OCI-LY7 (cell line): ENCODE data around the gene PSMB9. TPM values are rescaled to one million over a fixed set of nuclear protein-coding genes. Genes with fewer than 3 reads are reported as not detected.

Source experiments
- BruUV-seq: library from RNA; stranded (reverse); fragments of 400-500 nt; replicated peaks from 2 replicates; lab custom pipeline; 2021; lab: Mats Ljungman, UMichigan
- CTCF ChIA-PET: fragments of 300-600 bp; sonication (Branson Sonifier 250); formaldehyde crosslinking; loops from one replicate; lab custom pipeline; 2022; ENCODE audit warnings: antibody characterized with exemption; ENCODE audit not compliant: unreplicated experiment; lab: Charles Lee
- POLR2A ChIA-PET: fragments of 300-600 bp; sonication (Branson Sonifier 250); formaldehyde crosslinking; loops from one replicate; lab custom pipeline; 2022; ENCODE audit warnings: antibody characterized with exemption; lab: Charles Lee
- DNase-seq: peaks from one replicate; pipeline ENCODE4 v3.0.0-alpha.2; 2015; ENCODE audit warnings: low spot score
- H2AFZ ChIP-seq: fragments of 200-600 bp; sonication (generic), shearing (Covaris generic); 2 replicates; pipeline ENCODE4 v1.6.1; 2014; ENCODE audit warnings: mild to moderate bottlenecking, antibody characterized with exemption, low read length, moderate library complexity
- H3K27ac ChIP-seq: fragments of 200-600 bp; sonication (generic); 2 replicates; pipeline ENCODE4 v1.5.1; 2014; ENCODE audit warnings: mixed run types, low read depth, mild to moderate bottlenecking, moderate library complexity, low read length, inconsistent platforms; ENCODE audit not compliant: poor library complexity, severe bottlenecking
- H3K36me3 ChIP-seq: fragments of 200-600 bp; sonication (generic); 2 replicates; pipeline ENCODE4 v1.6.1; 2014; ENCODE audit warnings: mild to moderate bottlenecking, antibody characterized with exemption, low read length, moderate library complexity, mixed read lengths; ENCODE audit not compliant: insufficient read depth
- H3K4me1 ChIP-seq: fragments of 200-600 bp; sonication (generic); 2 replicates; pipeline ENCODE4 v1.5.1; 2014; ENCODE audit warnings: mild to moderate bottlenecking, low read length; ENCODE audit not compliant: insufficient read depth, poor library complexity, severe bottlenecking
- H3K4me2 ChIP-seq: fragments of 200-600 bp; sonication (generic); 2 replicates; pipeline ENCODE4 v1.6.1; 2014; ENCODE audit warnings: mild to moderate bottlenecking, low read length
- H3K4me3 ChIP-seq: fragments of 200-600 bp; sonication (generic); 2 replicates; pipeline ENCODE4 v1.5.1; 2014; ENCODE audit warnings: mild to moderate bottlenecking, low read depth, low read length; ENCODE audit not compliant: poor library complexity, severe bottlenecking
- H3K79me2 ChIP-seq: fragments of 200-600 bp; sonication (generic); 2 replicates; pipeline ENCODE4 v1.6.1; 2016; ENCODE audit warnings: low read depth, mild to moderate bottlenecking, low read length, moderate library complexity, mixed read lengths; ENCODE audit not compliant: insufficient read depth
- H3K9me2 ChIP-seq: fragments of 200-600 bp; sonication (generic); 2 replicates; pipeline ENCODE4 v1.6.1; 2016; ENCODE audit warnings: mild to moderate bottlenecking, low read length, mixed read lengths; ENCODE audit not compliant: insufficient read depth
- H3K9me3 ChIP-seq: fragments of 200-600 bp; sonication (generic); 2 replicates; pipeline ENCODE4 v1.6.1; 2014; ENCODE audit warnings: mild to moderate bottlenecking, mixed run types, low read length, mixed read lengths
- H4K20me1 ChIP-seq: fragments of 200-600 bp; sonication (generic); 2 replicates; pipeline ENCODE4 v1.6.1; 2014; ENCODE audit warnings: mild to moderate bottlenecking, antibody characterized with exemption, low read length, moderate library complexity, mixed read lengths; ENCODE audit not compliant: insufficient read depth
- CTCF ChIP-seq: fragments of 200-600 bp; sonication (generic); conservative IDR thresholded peaks from 2 replicates; pipeline ENCODE4 v1.5.1; 2014; ENCODE audit warnings: mild to moderate bottlenecking, antibody characterized with exemption, low read length, moderate library complexity, mixed read lengths
- EZH2phosphoT487 ChIP-seq: fragments of 200-600 bp; sonication (generic); IDR thresholded peaks from 2 replicates; pipeline ENCODE4 v1.6.1; 2018; ENCODE audit warnings: low read depth, borderline replicate concordance, mild to moderate bottlenecking, mixed run types, antibody characterized with exemption, low read length, moderate library complexity, mixed read lengths
- intact Hi-C: fragments of 100-400 bp; cut with micrococcal nuclease; formaldehyde crosslinking; loops from one replicate; pipeline ENCODE4 v1.10.0; 2022; ENCODE audit not compliant: unreplicated experiment
- total RNA-seq, 2 experiments: library from RNA; depleted of rRNA in 1 of 2; stranded (reverse); fragments of >200 nt in 1 of 2; shearing (Covaris generic) in 1 of 2; gene quantifications; 2 replicates each; pipeline ENCODE4 v1.2.3, GENCODE V29; 2014 to 2022

PSMB9 gene
- total RNA-seq, 2 experiments from 2014 or later: 149 to 193 TPM

GRCh38 chr6:32847004-32847403 lies 7.0 kb upstream of the PSMB9 start:
- CTCF ChIA-PET: interaction anchor here (0.6 to 1.0 kb wide), 2 partner anchors 11 to 121 kb away, joined by 3 to 4 read pairs; partner anchors contain the start of gene BRD2
- TF ChIP-seq EZH2phosphoT487: no peak
- TF ChIP-seq CTCF: no peak
- Histone ChIP-seq H3K4me2 (no peak overlapping the region), H4K20me1 (no peaks in the 10 kb centered on the region), H3K36me3 (peaks cover 77% of the 10 kb centered on the region), H3K9me2 (no peaks in the 10 kb centered on the region), H3K9me3 (no peaks in the 10 kb centered on the region), H3K4me1 (peaks cover 50% of the 10 kb centered on the region), H2AFZ (no peak overlapping the region), H3K4me3 (no peak overlapping the region), H3K79me2 (peaks cover 47% of the 10 kb centered on the region), H3K27ac (no peak overlapping the region)
- POLR2A ChIA-PET: interaction anchor here (3.7 kb wide), 1 partner anchor 9 kb away, joined by 88 read pairs; the partner anchor contains the start of genes PSMB9 and TAP1
- no TSS peak for BruUV-seq
- intact Hi-C loops: no loop called here
- no peak for DNase-seq

DNA sequence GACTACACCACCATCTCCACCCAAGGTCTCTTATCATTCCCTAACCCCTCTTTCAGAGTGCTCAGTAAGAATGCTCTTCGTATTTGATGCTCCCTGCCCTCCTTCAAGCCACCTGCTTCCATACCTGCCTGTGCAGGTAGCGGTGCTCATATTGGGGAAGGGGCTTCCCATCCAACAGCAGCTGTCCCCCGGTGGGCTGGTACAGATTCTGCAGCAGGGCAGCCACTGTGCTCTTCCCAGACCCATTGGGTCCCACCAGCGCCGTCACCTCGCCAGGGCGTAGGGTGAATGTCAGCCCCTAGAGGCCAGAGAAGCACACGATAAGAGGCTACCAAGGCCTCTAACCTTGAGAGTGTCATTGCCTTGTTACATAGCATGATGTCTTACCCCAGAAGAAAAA lies 6.2 kb upstream of the PSMB9 start:
- Histone ChIP-seq H3K79me2 (peaks cover 47% of the 10 kb centered on the region), H3K4me1 (peaks cover 49% of the 10 kb centered on the region), H3K36me3 (peaks cover 70% of the 10 kb centered on the region), H2AFZ (no peak overlapping the region), H3K4me2 (no peak overlapping the region), H4K20me1 (no peaks in the 10 kb centered on the region), H3K9me3 (no peaks in the 10 kb centered on the region), H3K27ac (no peak overlapping the region), H3K4me3 (no peak overlapping the region), H3K9me2 (no peaks in the 10 kb centered on the region)
- TF ChIP-seq CTCF (no peak), EZH2phosphoT487 (no peak)
- no peak for DNase-seq
- CTCF ChIA-PET: no interaction called here
- no TSS peak for BruUV-seq
- intact Hi-C loops: no loop called here
- POLR2A ChIA-PET: no interaction called here

DNA sequence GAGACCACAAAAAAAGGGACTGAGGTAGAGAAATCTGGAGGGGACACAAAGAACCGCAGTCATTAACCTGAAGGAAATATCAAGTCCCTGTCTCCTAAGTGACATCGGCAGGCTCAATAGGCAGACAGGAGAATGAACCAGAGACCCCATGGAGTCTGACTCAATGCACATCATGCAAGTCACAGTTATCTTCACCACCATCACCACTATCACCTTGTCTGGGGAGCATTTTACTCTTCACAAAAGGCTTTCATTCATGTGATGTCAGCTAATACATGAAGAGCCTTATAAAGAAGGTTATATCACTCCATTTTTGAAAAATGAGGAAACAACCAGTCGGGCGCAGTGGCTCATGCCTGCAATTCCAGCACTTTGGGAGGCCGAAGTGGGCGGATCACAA lies 4.9 kb upstream of the PSMB9 start:
- POLR2A ChIA-PET: no interaction called here
- Histone ChIP-seq H3K27ac (no peak overlapping the region), H4K20me1 (no peaks in the 10 kb centered on the region), H3K9me2 (no peaks in the 10 kb centered on the region), H3K4me1 (peaks cover 44% of the 10 kb centered on the region), H3K4me3 (no peak overlapping the region), H3K9me3 (no peaks in the 10 kb centered on the region), H3K36me3 (peaks cover 68% of the 10 kb centered on the region), H3K4me2 (no peak overlapping the region), H3K79me2 (peaks cover 42% of the 10 kb centered on the region), H2AFZ (no peak overlapping the region)
- TF ChIP-seq EZH2phosphoT487: no peak
- TF ChIP-seq CTCF: no peak
- CTCF ChIA-PET: no interaction called here
- no TSS peak for BruUV-seq
- intact Hi-C loops: no loop called here
- DNase-seq: no peak
